B cell (primary cell): ENCODE data around the gene ERN1. TPM values are rescaled to one million over a fixed set of nuclear protein-coding genes. Genes with fewer than 3 reads are reported as not detected.

ENCODE experiments used
- ATAC-seq: fragments of 200-7000 bp; cut with Tn5 transposase; one replicate; pipeline ENCODE4 v1.10.0; 2021; ENCODE audit warnings: low read depth, mild to moderate bottlenecking, moderate number of reproducible peaks, moderate library complexity
- CTCF ChIA-PET: fragments of 350-600 bp; sonication (Branson Sonifier 250); formaldehyde crosslinking; loops from one replicate; lab custom pipeline; 2021; ENCODE audit warnings: antibody characterized with exemption, inconsistent platforms; lab: Charles Lee
- POLR2A ChIA-PET: fragments of 350-600 bp; sonication (Branson Sonifier 250); formaldehyde crosslinking; loops from one replicate; lab custom pipeline; 2021; ENCODE audit warnings: antibody characterized with exemption; lab: Charles Lee
- DNase-seq: peaks from one replicate; pipeline ENCODE4 v3.0.0; 2013
- H2AFZ ChIP-seq: 2 replicates; pipeline ENCODE4 v1.6.1; 2012; ENCODE audit warnings: mild to moderate bottlenecking, low read depth, low read length; ENCODE audit not compliant: insufficient read depth, poor library complexity, severe bottlenecking
- H3K27ac ChIP-seq, 2 donors: 1 replicate in 1 of 2; 2 replicates in 1 of 2; pipeline ENCODE4 v1.5.1; 2012 to 2013; ENCODE audit warnings: low read length in 2 of 2, mild to moderate bottlenecking in 2 of 2, moderate library complexity in 1 of 2
- H3K27me3 ChIP-seq, 4 experiments: fragments of 200-600 bp in 1 of 4; sonication (generic) in 1 of 4; replicated peaks in 1 of 4; 1 replicate in 2 of 4; 2 replicates in 2 of 4; pipeline versions ENCODE4 v1.6.1 to v1.7.0; 2013 to 2016; ENCODE audit warnings: low read length in 3 of 4, mild to moderate bottlenecking in 2 of 4, mixed read lengths in 1 of 4, moderate library complexity in 1 of 4; ENCODE audit not compliant: insufficient read depth in 4 of 4, control insufficient read depth in 3 of 4; ENCODE audit errors: control extremely low read depth in 1 of 4
- H3K36me3 ChIP-seq, 2 experiments: replicated peaks in 1 of 2; 1 replicate in 1 of 2; 2 replicates in 1 of 2; pipeline versions ENCODE4 v1.6.1 to v1.7.1; 2013; ENCODE audit warnings: low read length in 1 of 2; ENCODE audit not compliant: insufficient read depth in 2 of 2, control insufficient read depth in 1 of 2; ENCODE audit errors: control extremely low read depth in 1 of 2, extremely low read depth in 1 of 2
- H3K4me1 ChIP-seq, 2 donors: fragments of 200-600 bp in 1 of 2; sonication (generic) in 1 of 2; 1 replicate in 1 of 2; 2 replicates in 1 of 2; pipeline versions ENCODE4 v1.5.1 to v1.6.1; 2013 to 2017; ENCODE audit warnings: low read length in 2 of 2; ENCODE audit not compliant: control insufficient read depth in 2 of 2, insufficient read depth in 2 of 2
- H3K4me2 ChIP-seq: replicated peaks from 2 replicates; pipeline ENCODE3; 2012; ENCODE audit warnings: mild to moderate bottlenecking, low read depth, low read length; ENCODE audit not compliant: poor library complexity, severe bottlenecking
- H3K4me3 ChIP-seq, 5 experiments: fragments of 200-600 bp in 1 of 5; sonication (generic) in 1 of 5; 1 replicate in 3 of 5; 2 replicates in 2 of 5; pipeline versions ENCODE4 v1.5.1 to v1.7.0; 2011 to 2016; ENCODE audit warnings: low read length in 4 of 5, mild to moderate bottlenecking in 4 of 5, low read depth in 2 of 5, control low read depth in 1 of 5, moderate library complexity in 1 of 5; ENCODE audit not compliant: insufficient read depth in 1 of 5; ENCODE audit errors: control extremely low read depth in 1 of 5, extremely low read depth in 1 of 5
- H3K79me2 ChIP-seq: fragments of 200-600 bp; sonication (generic); one replicate; pipeline ENCODE4 v1.6.0; 2016; ENCODE audit warnings: low read length; ENCODE audit not compliant: control insufficient read depth, insufficient read depth
- H3K9ac ChIP-seq: fragments of 200-600 bp; sonication (generic); 2 replicates; pipeline ENCODE4 v1.6.1; 2017; ENCODE audit warnings: mild to moderate bottlenecking, low read length, moderate library complexity
- H3K9me3 ChIP-seq, 3 donors: one replicate each; pipeline versions ENCODE4 v1.6.1 to v1.7.1; 2013; ENCODE audit warnings: low read length in 2 of 3; ENCODE audit not compliant: control insufficient read depth in 2 of 3, insufficient read depth in 1 of 3; ENCODE audit errors: control extremely low read depth in 1 of 3
- H4K20me1 ChIP-seq: 2 replicates; pipeline ENCODE4 v1.6.0; 2012; ENCODE audit warnings: mild to moderate bottlenecking, low read length; ENCODE audit not compliant: insufficient read depth, control insufficient read depth, poor library complexity, severe bottlenecking
- H3K27ac Mint-ChIP-seq: one replicate; pipeline ENCODE4 v1.8.0; 2021; ENCODE audit warnings: mixed read lengths
- H3K27me3 Mint-ChIP-seq: one replicate; pipeline ENCODE4 v1.8.0; 2021; ENCODE audit warnings: mixed read lengths
- H3K4me1 Mint-ChIP-seq: one replicate; pipeline ENCODE4 v1.8.0; 2021; ENCODE audit warnings: mixed read lengths
- H3K4me3 Mint-ChIP-seq: one replicate; pipeline ENCODE4 v1.8.0; 2021; ENCODE audit warnings: mixed read lengths
- H3K9me3 Mint-ChIP-seq: one replicate; pipeline ENCODE4 v1.8.0; 2022; ENCODE audit warnings: mixed read lengths; ENCODE audit not compliant: insufficient read depth
- CTCF ChIP-seq: fragments of 200-600 bp; IDR thresholded peaks from one replicate; pipeline ENCODE4 v1.8.0; 2022; ENCODE audit warnings: antibody characterized with exemption, mild to moderate bottlenecking
- EZH2 ChIP-seq: IDR thresholded peaks from 2 replicates; pipeline ENCODE4 v1.6.1; 2012; ENCODE audit warnings: borderline replicate concordance, low read depth, mild to moderate bottlenecking, moderate library complexity, low read length; ENCODE audit not compliant: insufficient read depth, poor library complexity, severe bottlenecking
- WGBS: methylation state at CpG from one replicate; pipeline ENCODE4 v1.1.5; 2013; ENCODE audit warnings: missing lambda C conversion rate; ENCODE audit not compliant: insufficient coverage; 5-methylcytosine and 5-hydroxymethylcytosine counted together
- intact Hi-C: fragments of 100-400 bp; cut with micrococcal nuclease; formaldehyde crosslinking; loops from one replicate; pipeline ENCODE4 v1.10.0; 2022
- polyA plus RNA-seq: library from polyadenylated mRNA; depleted of rRNA; stranded (reverse); fragments of >200 nt; gene quantifications from 2 replicates; pipeline ENCODE4 v1.2.3, GENCODE V29; 2012
- total RNA-seq, 2 donors: library from RNA; stranded (reverse); fragments of 120-200 nt in 1 of 2; gene quantifications; 1 replicate in 1 of 2; 2 replicates in 1 of 2; pipeline versions ENCODE4 v1.2.3 to v1.2.4, GENCODE V29; 2013 to 2022

ERN1 gene
- total and polyA plus RNA-seq, 2 donors (not counting 1 experiment from before 2014, with no cell fraction given): 7.0 to 19.4 TPM

- Histone ChIP-seq H3K4me2 (no peak overlapping the region), H3K9ac (no peak overlapping the region), H3K4me1 (no peaks in the 10 kb centered on the region), H3K27me3 (no peaks in the 10 kb centered on the region), H3K27ac (no peak overlapping the region), H3K36me3 (peaks cover 0 to 8% of the 10 kb centered on the region in 2 experiments), H3K4me3 (no peak overlapping the region), H3K79me2 (no peaks in the 10 kb centered on the region), H4K20me1 (no peaks in the 10 kb centered on the region), H3K9me3 (no peaks in the 10 kb centered on the region), H2AFZ (no peak overlapping the region)
- H3K4me3 Mint-ChIP-seq: no peak overlapping the region
- H3K27me3 Mint-ChIP-seq: no peaks in the 10 kb centered on the region
- H3K27ac Mint-ChIP-seq: no peak overlapping the region
- ChIA-PET POLR2A (interaction anchor here (0.7 kb wide), 1 partner anchor 210 kb away, joined by 3 read pairs; no protein-coding TSS in a partner anchor), CTCF (interaction anchor here (1.2 kb wide), 1 partner anchor 33 kb away, joined by 3 read pairs; no protein-coding TSS in a partner anchor)
- H3K9me3 Mint-ChIP-seq: no peaks in the 10 kb centered on the region
- no peak for TF ChIP-seq CTCF
- TF ChIP-seq EZH2: no peak
- H3K4me1 Mint-ChIP-seq: no peaks in the 10 kb centered on the region
- intact Hi-C loops: no loop called here
- no peak for ATAC-seq
- no peak for DNase-seq
- WGBS: 100% methylated on average over 2 of the region's 3 CpGs
Measured at GRCh38 chr17:64166876-64167275, 36.9 kb upstream of the ERN1 start.

GRCh38 chr17:64165347-64165746 is 35.4 kb upstream of the ERN1 start:
- H3K27me3 Mint-ChIP-seq: no peaks in the 10 kb centered on the region
- TF ChIP-seq CTCF (no peak), EZH2 (no peak)
- DNase-seq: no peak
- POLR2A ChIA-PET: no interaction called here
- Histone ChIP-seq H2AFZ (no peak overlapping the region), H3K27me3 (no peaks in the 10 kb centered on the region), H3K27ac (no peak overlapping the region), H3K36me3 (peaks cover 0 to 8% of the 10 kb centered on the region in 2 experiments), H3K4me2 (no peak overlapping the region), H4K20me1 (no peaks in the 10 kb centered on the region), H3K4me3 (no peak overlapping the region), H3K9me3 (no peaks in the 10 kb centered on the region), H3K79me2 (no peaks in the 10 kb centered on the region), H3K4me1 (no peaks in the 10 kb centered on the region), H3K9ac (no peak overlapping the region)
- WGBS: 97% methylated on average over 3 of the region's 4 CpGs
- CTCF ChIA-PET: no interaction called here
- no peaks in the 10 kb centered on the region for H3K4me1 Mint-ChIP-seq
- no peaks in the 10 kb centered on the region for H3K9me3 Mint-ChIP-seq
- intact Hi-C loops: no loop called here
- no peak overlapping the region for H3K4me3 Mint-ChIP-seq
- no peak overlapping the region for H3K27ac Mint-ChIP-seq
- no peak for ATAC-seq
